ENCODE results near the gene BBS9.

DNA sequence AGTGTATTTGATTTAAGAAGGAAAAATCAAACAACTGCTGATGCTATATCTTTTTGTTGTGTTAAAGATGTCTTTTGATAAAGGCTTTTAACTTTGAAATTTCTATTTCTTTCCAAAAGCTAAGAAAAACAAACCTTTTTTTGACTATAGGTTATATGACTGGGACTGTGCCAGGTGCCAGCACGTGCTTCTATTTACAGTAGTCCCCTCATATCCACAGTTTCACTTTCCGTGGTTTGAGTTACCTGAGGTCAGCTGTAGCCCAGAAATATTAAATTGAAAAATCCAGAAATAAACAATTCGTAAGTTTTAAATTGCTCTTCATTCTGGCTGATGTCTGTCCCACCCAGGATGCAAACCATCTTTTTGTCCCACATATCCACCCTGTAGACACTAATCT is 104.3 kb downstream of the BBS9 start:
- TF ChIP-seq, protein P1, sequence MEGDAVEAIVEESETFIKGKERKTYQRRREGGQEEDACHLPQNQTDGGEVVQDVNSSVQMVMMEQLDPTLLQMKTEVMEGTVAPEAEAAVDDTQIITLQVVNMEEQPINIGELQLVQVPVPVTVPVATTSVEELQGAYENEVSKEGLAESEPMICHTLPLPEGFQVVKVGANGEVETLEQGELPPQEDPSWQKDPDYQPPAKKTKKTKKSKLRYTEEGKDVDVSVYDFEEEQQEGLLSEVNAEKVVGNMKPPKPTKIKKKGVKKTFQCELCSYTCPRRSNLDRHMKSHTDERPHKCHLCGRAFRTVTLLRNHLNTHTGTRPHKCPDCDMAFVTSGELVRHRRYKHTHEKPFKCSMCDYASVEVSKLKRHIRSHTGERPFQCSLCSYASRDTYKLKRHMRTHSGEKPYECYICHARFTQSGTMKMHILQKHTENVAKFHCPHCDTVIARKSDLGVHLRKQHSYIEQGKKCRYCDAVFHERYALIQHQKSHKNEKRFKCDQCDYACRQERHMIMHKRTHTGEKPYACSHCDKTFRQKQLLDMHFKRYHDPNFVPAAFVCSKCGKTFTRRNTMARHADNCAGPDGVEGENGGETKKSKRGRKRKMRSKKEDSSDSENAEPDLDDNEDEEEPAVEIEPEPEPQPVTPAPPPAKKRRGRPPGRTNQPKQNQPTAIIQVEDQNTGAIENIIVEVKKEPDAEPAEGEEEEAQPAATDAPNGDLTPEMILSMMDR (IDR thresholded peaks at IDR 0.05; ENCODE audit: extremely low read depth in 1 of 2, insufficient read depth in 1 of 2, low read depth in 1 of 2, low read length in 2 of 2), result no peak
- TF ChIP-seq POLR2A (IDR thresholded peaks at IDR 0.05; ENCODE audit: low read depth, low read length), result no peak
- TF ChIP-seq GATA2 (IDR thresholded peaks at IDR 0.05; ENCODE audit: insufficient read depth, insufficient read length, low read depth, low read length), result no peak
- TF ChIP-seq POLR2AphosphoS5 (IDR thresholded peaks at IDR 0.05; ENCODE audit: insufficient read depth, low read depth, low read length), result no peak

Data from endothelial cell of umbilical vein (primary cell).